SK-N-SH (cell line): ENCODE measurements around the gene RAPGEF1. TPM values are rescaled to one million over a fixed set of nuclear protein-coding genes. Genes with fewer than 3 reads are reported as not detected.

Experiments used
- CTCF ChIA-PET: fragments of 300-600, 350-600 bp; formaldehyde crosslinking; extraction: SDS; loops from one replicate; lab custom pipeline; 2021; lab: Yijun Ruan, JAX
- POLR2A ChIA-PET: fragments of 350-600 bp; sonication (Branson Sonifier 250); formaldehyde crosslinking; extraction: SDS; loops from one replicate; lab custom pipeline; 2020; ENCODE audit warnings: antibody characterized with exemption, inconsistent platforms; lab: Yijun Ruan, JAX
- DNase-seq: peaks from one replicate; pipeline ENCODE4 v3.0.0; 2012
- H2AFZ ChIP-seq: fragments of 200-600 bp; sonication (generic); 2 replicates; pipeline ENCODE4 v1.8.1; 2016; ENCODE audit warnings: antibody characterized with exemption, mild to moderate bottlenecking, low read depth
- H3F3A ChIP-seq: fragments of 200-600 bp; sonication (generic); replicated peaks from 2 replicates; pipeline ENCODE3; 2016; ENCODE audit warnings: antibody characterized with exemption, mild to moderate bottlenecking; ENCODE audit not compliant: insufficient read depth
- H3K27ac ChIP-seq, 2 experiments: fragments of 200-500 bp in 1 of 2; fragments of 200-600 bp in 1 of 2; sonication (Bioruptor generic) in 1 of 2; sonication (generic), shearing (Covaris generic) in 1 of 2; 2 replicates each; pipeline versions ENCODE4 v1.5.1 to v1.6.1; 2014 to 2016; ENCODE audit warnings: low read depth in 2 of 2, inconsistent platforms in 1 of 2, low read length in 1 of 2, mild to moderate bottlenecking in 1 of 2, mixed read lengths in 1 of 2
- H3K27me3 ChIP-seq: fragments of 200-600 bp; sonication (generic), shearing (Covaris generic); 2 replicates; pipeline ENCODE4 v1.6.1; 2016; ENCODE audit warnings: mixed run types; ENCODE audit not compliant: insufficient read depth
- H3K36me3 ChIP-seq, 2 experiments: fragments of 200-500 bp in 1 of 2; fragments of 200-600 bp in 1 of 2; sonication (Bioruptor generic) in 1 of 2; sonication (generic) in 1 of 2; replicated peaks in 1 of 2; 2 replicates each; pipeline versions ENCODE3 to v1.5.1; 2014 to 2016; ENCODE audit warnings: low read length in 1 of 2, mild to moderate bottlenecking in 1 of 2; ENCODE audit not compliant: insufficient read depth in 2 of 2, control insufficient read depth in 1 of 2
- H3K4me1 ChIP-seq, 2 experiments: fragments of 200-500 bp in 1 of 2; fragments of 200-600 bp in 1 of 2; sonication (Bioruptor generic) in 1 of 2; sonication (generic), shearing (Covaris generic) in 1 of 2; 2 replicates each; pipeline versions ENCODE4 v1.5.1 to v1.6.1; 2014 to 2016; ENCODE audit warnings: low read depth in 1 of 2, low read length in 1 of 2, mixed run types in 1 of 2; ENCODE audit not compliant: insufficient read depth in 2 of 2, control insufficient read depth in 1 of 2
- H3K4me2 ChIP-seq: fragments of 200-600 bp; sonication (generic), shearing (Covaris generic); 2 replicates; pipeline ENCODE4 v1.6.1; 2017; ENCODE audit warnings: mixed run types
- H3K4me3 ChIP-seq, 2 experiments: fragments of 200-500 bp in 1 of 2; fragments of 200-600 bp in 1 of 2; sonication (Bioruptor generic) in 1 of 2; sonication (generic), shearing (Covaris generic) in 1 of 2; 2 replicates each; pipeline versions ENCODE4 v1.5.1 to v1.8.1; 2014 to 2016; ENCODE audit warnings: low read depth in 2 of 2, inconsistent platforms in 1 of 2, low read length in 1 of 2, mild to moderate bottlenecking in 1 of 2, mixed read lengths in 1 of 2, moderate library complexity in 1 of 2
- H3K79me2 ChIP-seq: fragments of 200-600 bp; sonication (generic); 2 replicates; pipeline ENCODE4 v1.8.1; 2017; ENCODE audit warnings: mild to moderate bottlenecking; ENCODE audit not compliant: insufficient read depth
- H3K9ac ChIP-seq: fragments of 200-600 bp; sonication (generic); 2 replicates; pipeline ENCODE4 v1.6.1; 2017; ENCODE audit warnings: mixed run types
- H3K9me2 ChIP-seq: fragments of 200-600 bp; sonication (generic); 2 replicates; pipeline ENCODE4 v1.6.1; 2017; ENCODE audit warnings: mixed run types
- H3K9me3 ChIP-seq: fragments of 200-600 bp; sonication (generic); 2 replicates; pipeline ENCODE4 v1.6.1; 2017; ENCODE audit warnings: mixed run types, mild to moderate bottlenecking, moderate library complexity
- H4K20me1 ChIP-seq: fragments of 200-600 bp; sonication (generic); 2 replicates; pipeline ENCODE4 v1.6.1; 2017; ENCODE audit warnings: mild to moderate bottlenecking, mixed run types; ENCODE audit not compliant: insufficient read depth
- CHD2 ChIP-seq: fragments of 150-350 bp; IDR thresholded peaks from 2 replicates; pipeline ENCODE4 v1.6.1; 2018; ENCODE audit warnings: low read length; ENCODE audit not compliant: partially characterized antibody
- EP300 ChIP-seq, 2 experiments: IDR thresholded peaks; 2 replicates each; pipeline versions ENCODE4 v1.4.0 to v1.6.1; 2012; ENCODE audit warnings: borderline replicate concordance in 1 of 2, low read depth in 1 of 2, low read length in 1 of 2
- EZH2phosphoT487 ChIP-seq: fragments of 200-600 bp; sonication (generic); IDR thresholded peaks from 2 replicates; pipeline ENCODE4 v1.6.1; 2017; ENCODE audit warnings: low read depth, mixed run types, mild to moderate bottlenecking, antibody characterized with exemption, moderate library complexity, borderline replicate concordance
- FOSL2 ChIP-seq: IDR thresholded peaks from 2 replicates; pipeline ENCODE4 v1.4.0; 2012; ENCODE audit warnings: low read depth, mild to moderate bottlenecking, moderate library complexity, borderline replicate concordance
- FOXM1 ChIP-seq: IDR thresholded peaks from 2 replicates; pipeline ENCODE4 v1.4.0; 2012; ENCODE audit warnings: low read depth, mild to moderate bottlenecking
- GATA2 ChIP-seq: sonication (generic); formaldehyde crosslinking; IDR thresholded peaks from 2 replicates; pipeline ENCODE4 v1.5.0; 2020; ENCODE audit warnings: mild to moderate bottlenecking, missing genetic modification reagents
- IRF3 ChIP-seq: fragments of 150-350 bp; IDR thresholded peaks from 2 replicates; pipeline ENCODE4 v1.6.1; 2016; ENCODE audit warnings: mild to moderate bottlenecking, low read depth, low read length
- JUND ChIP-seq: IDR thresholded peaks from 2 replicates; pipeline ENCODE4 v1.4.0; 2012
- MEF2A ChIP-seq: IDR thresholded peaks from 2 replicates; pipeline ENCODE4 v1.4.0; 2012; ENCODE audit warnings: low read depth, borderline replicate concordance
- MXI1 ChIP-seq: IDR thresholded peaks from 2 replicates; pipeline ENCODE4 v1.6.1; 2012; ENCODE audit warnings: mild to moderate bottlenecking, low read depth, low read length, improper control_type of control experiment
- NFIC ChIP-seq: IDR thresholded peaks from 2 replicates; pipeline ENCODE4 v1.4.0; 2012; ENCODE audit warnings: borderline replicate concordance
- NRF1 ChIP-seq: IDR thresholded peaks from 2 replicates; pipeline ENCODE4 v1.6.1; 2012; ENCODE audit warnings: low read depth, mild to moderate bottlenecking, low read length
- PBX3 ChIP-seq: IDR thresholded peaks from 2 replicates; pipeline ENCODE4; 2012
- RAD21 ChIP-seq: IDR thresholded peaks from 2 replicates; pipeline ENCODE4 v1.6.1; 2012; ENCODE audit warnings: mild to moderate bottlenecking, low read length
- RFX5 ChIP-seq: IDR thresholded peaks from 2 replicates; pipeline ENCODE4 v1.6.1; 2012; ENCODE audit warnings: mild to moderate bottlenecking, improper control_type of control experiment, low read length
- SIN3A ChIP-seq: IDR thresholded peaks from 2 replicates; pipeline ENCODE4 v1.6.1; 2012; ENCODE audit warnings: low read depth, mild to moderate bottlenecking, low read length, moderate library complexity, borderline replicate concordance
- SMC3 ChIP-seq: IDR thresholded peaks from 2 replicates; pipeline ENCODE4 v1.6.1; 2012; ENCODE audit warnings: low read depth, low read length, improper control_type of control experiment
- TAF1 ChIP-seq: IDR thresholded peaks from 2 replicates; pipeline ENCODE4 v1.6.1; 2012; ENCODE audit warnings: low read depth, mild to moderate bottlenecking, low read length, moderate library complexity, borderline replicate concordance
- USF1 ChIP-seq: IDR thresholded peaks from 2 replicates; pipeline ENCODE4 v1.4.0; 2012; ENCODE audit warnings: low read depth, borderline replicate concordance
- YY1 ChIP-seq: IDR thresholded peaks from 2 replicates; pipeline ENCODE4 v1.4.0; 2012; ENCODE audit warnings: low read depth, mild to moderate bottlenecking
- ZBTB33 ChIP-seq: IDR thresholded peaks from 2 replicates; pipeline ENCODE4 v1.4.0; 2012; ENCODE audit warnings: low read depth, borderline replicate concordance
- WGBS: methylation state at CpG from one replicate; pipeline ENCODE4 v1.1.6; 2017; ENCODE audit warnings: low lambda C conversion rate; 5-methylcytosine and 5-hydroxymethylcytosine counted together
- polyA plus RNA-seq, 3 experiments: library from polyadenylated mRNA; depleted of rRNA; stranded (reverse); fragments of >200 nt; gene quantifications; 2 replicates each; pipeline ENCODE4 v1.2.3, GENCODE V29; 2012

The RAPGEF1 gene
- polyA plus RNA-seq, 1 of the 3 experiments (the other 2 are of a cell fraction), result 26.2 TPM

- TF ChIP-seq FOSL2, result no peak
- no peak for TF ChIP-seq EZH2phosphoT487
- TF ChIP-seq CHD2, result no peak
- no peak for TF ChIP-seq PBX3
- TF ChIP-seq JUND, result no peak
- no peak for TF ChIP-seq IRF3
- no peak for TF ChIP-seq USF1
- no peak for TF ChIP-seq TAF1
- TF ChIP-seq RAD21, result no peak
- TF ChIP-seq SMC3, result no peak
- TF ChIP-seq, all 33 proteins: peak for 0
Measured at GRCh38 chr9:131657940-131658339, 81.9 kb downstream of the RAPGEF1 start (continued).

- Histone ChIP-seq H3K4me1 (peaks cover 3 to 12% of the 10 kb centered on the region in 2 experiments; a peak in 2 of 4 replicates), H3K27me3 (no peaks in the 10 kb centered on the region), H3K27ac (no peak overlapping the region), H3K9ac (no peak overlapping the region), H2AFZ (no peak overlapping the region), H3K4me3 (no peak overlapping the region), H3K4me2 (peak overlapping the region; percentile 57; the same call in 1 of the 2 replicates), H4K20me1 (peaks cover 12% of the 10 kb centered on the region), H3K79me2 (peaks cover 50% of the 10 kb centered on the region), H3K9me2 (no peaks in the 10 kb centered on the region), H3F3A (no peaks in the 10 kb centered on the region), H3K9me3 (no peaks in the 10 kb centered on the region), H3K36me3 (no peaks in the 10 kb centered on the region)
- WGBS, result 93% methylated on average over 8 of the region's 8 CpGs
- ChIA-PET POLR2A (no interaction called here), CTCF (no interaction called here)
- no peak for TF ChIP-seq USF1
- no peak for TF ChIP-seq GATA2 (CRISPR knock-in tag)
- TF ChIP-seq PBX3, result no peak
- no peak for TF ChIP-seq MXI1
- no peak for TF ChIP-seq JUND
- no peak for TF ChIP-seq CHD2
- no peak for TF ChIP-seq SIN3A
- no peak for TF ChIP-seq FOSL2
- no peak for TF ChIP-seq NFIC
- no peak for TF ChIP-seq YY1
- no peak for TF ChIP-seq EZH2phosphoT487
- no peak for TF ChIP-seq TAF1
- no peak for TF ChIP-seq NRF1
- TF ChIP-seq IRF3, result no peak
- no peak for TF ChIP-seq RFX5
- TF ChIP-seq ZBTB33, result no peak
- no peak for TF ChIP-seq EP300 (IDR thresholded peaks at IDR 0.05; ENCODE audit: borderline replicate concordance in 1 of 2, low read depth in 1 of 2, low read length in 1 of 2)
- TF ChIP-seq FOXM1, result no peak
- TF ChIP-seq MEF2A, result no peak
- TF ChIP-seq SMC3, result no peak
- DNase-seq, result no peak
Measured at GRCh38 chr9:131657456-131657855, 82.4 kb downstream of the RAPGEF1 start.
